Uterus (tissue), 4 donors: Measurements from ENCODE around the gene TMEM87A. TPM values are rescaled to one million over a fixed set of nuclear protein-coding genes. Genes with fewer than 3 reads are reported as not detected.

Experiments used
- DNase-seq, 2 donors: peaks; one replicate each; pipeline ENCODE4 v3.0.0-alpha.2; 2019 to 2020
- H3K27ac ChIP-seq, 2 donors: fragments of 200-600 bp; sonication (generic); 1 replicate in 1 of 2; 2 replicates in 1 of 2; pipeline ENCODE4 v1.5.1; 2016 to 2018
- H3K27me3 ChIP-seq, 2 donors: fragments of 200-600 bp; sonication (generic); one replicate each; pipeline ENCODE4 v1.5.1; 2018 to 2019; ENCODE audit warnings: control low read depth in 1 of 2
- H3K36me3 ChIP-seq, 2 donors: fragments of 200-600 bp; sonication (generic); one replicate each; pipeline ENCODE4 v1.5.1; 2019; ENCODE audit warnings: control low read depth in 1 of 2
- H3K4me1 ChIP-seq, 2 donors: fragments of 200-600 bp; sonication (generic); one replicate each; pipeline ENCODE4 v1.5.1; 2018 to 2019; ENCODE audit warnings: control low read depth in 1 of 2
- H3K4me3 ChIP-seq, 2 donors: fragments of 200-600 bp; sonication (generic); 1 replicate in 1 of 2; 2 replicates in 1 of 2; pipeline ENCODE4 v1.5.1; 2018 to 2019; ENCODE audit warnings: mild to moderate bottlenecking in 1 of 2
- H3K9me3 ChIP-seq, 2 donors: fragments of 200-600 bp; sonication (generic); one replicate each; pipeline ENCODE4 v1.5.1; 2019; ENCODE audit warnings: control low read depth in 1 of 2
- POLR2A ChIP-seq, 2 donors: fragments of 450-650 bp; IDR thresholded peaks; one replicate each; pipeline ENCODE4 v1.6.1; 2016; ENCODE audit warnings: antibody characterized with exemption in 2 of 2, mild to moderate bottlenecking in 1 of 2, moderate library complexity in 1 of 2
- intact Hi-C: fragments of 100-400 bp; cut with DNase I; formaldehyde crosslinking; loops from one replicate; pipeline ENCODE4 v1.15.1; 2023; ENCODE audit warnings: low total_unique reads
- total RNA-seq, 4 donors: library from RNA; depleted of rRNA in 3 of 4; stranded (reverse); fragments of >200 nt in 3 of 4; gene quantifications; one replicate each; pipeline versions ENCODE4 v1.1.0 to v1.2.4, GENCODE V29; 2014 to 2023
- TF ChIP-seq, protein P1 (sequence below), 4 experiments: fragments of 200-600 bp in 2 of 4; fragments of 450-650 bp in 2 of 4; sonication (generic) in 2 of 4; IDR thresholded peaks; one replicate each; pipeline ENCODE4 v1.5.1; 2016 to 2019; ENCODE audit warnings: antibody characterized with exemption in 4 of 4, mild to moderate bottlenecking in 2 of 4, moderate library complexity in 1 of 4
- donor health status: DM: yes; HTN: yes; CAD: no.

The TMEM87A gene
- total RNA-seq, 4 donors from 2014 or later = 25.4 to 96.5 (median 66.6) TPM

DNA sequence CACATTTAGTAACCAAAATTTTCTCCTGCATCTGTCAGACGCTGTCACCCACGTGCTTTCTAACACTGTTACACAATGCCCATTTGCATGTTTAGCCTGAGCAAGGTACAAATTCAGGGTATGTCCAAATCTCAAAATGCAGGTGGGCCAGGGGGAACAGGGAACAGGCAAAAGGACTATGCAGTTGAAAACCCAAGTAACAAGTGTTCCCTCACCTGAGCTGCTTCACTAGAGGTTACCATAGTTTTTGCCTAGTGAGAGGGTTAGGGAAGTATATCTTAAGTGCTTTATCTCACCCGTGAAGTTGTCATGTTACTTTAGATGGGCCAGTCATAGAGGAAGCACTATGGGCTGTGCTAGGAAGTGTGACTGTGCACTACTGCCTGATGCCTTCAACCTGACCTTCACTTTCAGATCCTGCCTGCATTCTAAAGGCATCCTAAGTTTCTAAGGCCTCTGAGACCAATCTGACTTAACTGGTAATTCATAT, 6.0 kb upstream of the TMEM87A start:
- TF ChIP-seq POLR2A (IDR thresholded peaks at IDR 0.05) = no peak
- TF ChIP-seq, protein P1, sequence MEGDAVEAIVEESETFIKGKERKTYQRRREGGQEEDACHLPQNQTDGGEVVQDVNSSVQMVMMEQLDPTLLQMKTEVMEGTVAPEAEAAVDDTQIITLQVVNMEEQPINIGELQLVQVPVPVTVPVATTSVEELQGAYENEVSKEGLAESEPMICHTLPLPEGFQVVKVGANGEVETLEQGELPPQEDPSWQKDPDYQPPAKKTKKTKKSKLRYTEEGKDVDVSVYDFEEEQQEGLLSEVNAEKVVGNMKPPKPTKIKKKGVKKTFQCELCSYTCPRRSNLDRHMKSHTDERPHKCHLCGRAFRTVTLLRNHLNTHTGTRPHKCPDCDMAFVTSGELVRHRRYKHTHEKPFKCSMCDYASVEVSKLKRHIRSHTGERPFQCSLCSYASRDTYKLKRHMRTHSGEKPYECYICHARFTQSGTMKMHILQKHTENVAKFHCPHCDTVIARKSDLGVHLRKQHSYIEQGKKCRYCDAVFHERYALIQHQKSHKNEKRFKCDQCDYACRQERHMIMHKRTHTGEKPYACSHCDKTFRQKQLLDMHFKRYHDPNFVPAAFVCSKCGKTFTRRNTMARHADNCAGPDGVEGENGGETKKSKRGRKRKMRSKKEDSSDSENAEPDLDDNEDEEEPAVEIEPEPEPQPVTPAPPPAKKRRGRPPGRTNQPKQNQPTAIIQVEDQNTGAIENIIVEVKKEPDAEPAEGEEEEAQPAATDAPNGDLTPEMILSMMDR (IDR thresholded peaks at IDR 0.05) = no peak
- no peaks in the 10 kb centered on the region for H3K9me3 ChIP-seq
- no peak for DNase-seq
- intact Hi-C loops = no loop called here
- no peak overlapping the region for H3K4me3 ChIP-seq
- H3K36me3 ChIP-seq = no peaks in the 10 kb centered on the region
- peaks cover 0 to 5% of the 10 kb centered on the region in 2 donors for H3K4me1 ChIP-seq
- no peak overlapping the region for H3K27ac ChIP-seq
- no peaks in the 10 kb centered on the region for H3K27me3 ChIP-seq

DNA sequence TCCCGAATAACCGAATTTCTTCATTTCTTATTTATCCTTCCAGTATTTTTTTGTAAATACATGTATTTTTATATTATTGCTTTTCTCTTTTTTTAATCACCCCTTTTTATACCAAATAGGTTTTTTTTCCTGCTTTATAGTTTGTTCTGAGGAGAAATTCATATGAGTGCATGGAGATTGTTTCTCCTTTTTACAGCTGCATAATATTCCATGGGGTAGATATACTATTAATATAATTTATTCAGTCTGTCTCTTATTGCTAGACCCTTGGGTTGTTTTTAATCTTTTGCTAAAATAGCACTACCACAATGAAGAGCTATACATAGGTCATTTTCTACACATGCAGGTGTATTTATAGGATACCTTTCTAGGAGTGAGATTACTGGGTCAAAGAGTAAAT, 3.5 kb upstream of the TMEM87A start:
- Histone ChIP-seq H3K36me3 (no peaks in the 10 kb centered on the region), H3K4me3 (no peak overlapping the region), H3K9me3 (no peaks in the 10 kb centered on the region), H3K27me3 (no peaks in the 10 kb centered on the region), H3K27ac (no peak overlapping the region), H3K4me1 (peaks cover 0 to 6% of the 10 kb centered on the region in 2 donors)
- no peak for TF ChIP-seq POLR2A (IDR thresholded peaks at IDR 0.05)
- TF ChIP-seq, protein P1 (IDR thresholded peaks at IDR 0.05) = no peak
- DNase-seq = no peak
- intact Hi-C loops = no loop called here

DNA sequence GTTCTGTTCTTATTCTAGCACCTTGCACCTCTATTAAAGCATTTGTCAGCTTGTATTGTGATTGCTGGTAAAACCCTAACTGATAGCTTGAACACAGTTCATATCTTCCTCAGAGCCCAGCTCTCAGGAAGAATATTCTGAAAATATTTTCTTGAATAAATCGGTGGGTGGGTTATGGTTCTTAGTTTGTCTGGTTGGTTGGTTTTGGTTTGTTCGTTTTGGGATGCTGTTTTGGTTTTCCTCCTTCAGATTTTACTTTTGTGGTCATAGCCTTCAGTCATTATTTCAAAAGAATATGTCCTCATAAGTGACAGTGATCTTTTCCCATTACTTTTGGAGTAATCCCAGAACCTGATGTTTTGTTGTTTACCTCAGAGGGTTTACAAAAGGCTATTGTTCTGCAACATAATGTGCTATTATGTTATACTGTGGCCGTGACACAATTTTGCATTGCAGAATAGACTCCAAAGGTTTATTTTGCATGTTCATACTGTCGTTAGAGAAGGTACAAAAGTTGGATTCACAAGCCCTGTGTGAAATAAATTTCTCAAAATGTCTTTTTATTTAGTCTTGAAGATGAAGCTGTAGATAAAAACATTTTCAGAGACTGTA, 2.7 kb upstream of the TMEM87A start:
- H3K4me1 ChIP-seq = peaks cover 0 to 12% of the 10 kb centered on the region in 2 donors
- H3K27me3 ChIP-seq = no peaks in the 10 kb centered on the region
- no peaks in the 10 kb centered on the region for H3K36me3 ChIP-seq
- no peak for DNase-seq
- H3K4me3 ChIP-seq = no peak overlapping the region
- H3K9me3 ChIP-seq = no peaks in the 10 kb centered on the region
- peak overlapping the region; percentile 99 to 100 for H3K27ac ChIP-seq
- TF ChIP-seq POLR2A (IDR thresholded peaks at IDR 0.05) = no peak
- TF ChIP-seq, protein P1 (IDR thresholded peaks at IDR 0.05) = no peak
- intact Hi-C loops = no loop called here

DNA sequence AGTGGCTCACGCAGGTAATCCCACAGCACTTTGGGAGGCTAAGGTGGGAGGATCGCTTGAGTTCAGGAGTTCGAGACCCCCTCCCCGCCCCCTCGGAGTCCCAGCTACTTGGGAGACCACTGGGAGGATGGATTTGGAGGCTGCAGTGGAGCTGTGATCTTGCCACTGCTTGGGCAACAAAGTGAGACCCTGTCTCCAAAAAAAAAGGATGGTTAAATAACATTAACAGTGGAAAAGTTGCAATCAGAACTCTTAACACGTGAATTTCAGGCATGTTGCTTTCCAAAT, 1.4 kb upstream of the TMEM87A start:
- H3K9me3 ChIP-seq = no peaks in the 10 kb centered on the region
- intact Hi-C loops = no loop called here
- no peak for TF ChIP-seq POLR2A (IDR thresholded peaks at IDR 0.05)
- TF ChIP-seq, protein P1 (IDR thresholded peaks at IDR 0.05) = no peak
- H3K4me3 ChIP-seq = peak overlapping the region; percentile 93 to 95
- no peaks in the 10 kb centered on the region for H3K36me3 ChIP-seq
- no peaks in the 10 kb centered on the region for H3K27me3 ChIP-seq
- peak overlapping the region; percentile 99 to 100 for H3K27ac ChIP-seq
- peak in 1 of 2 donors; percentile 15 for DNase-seq
- H3K4me1 ChIP-seq = peaks cover 0 to 12% of the 10 kb centered on the region in 2 donors

DNA sequence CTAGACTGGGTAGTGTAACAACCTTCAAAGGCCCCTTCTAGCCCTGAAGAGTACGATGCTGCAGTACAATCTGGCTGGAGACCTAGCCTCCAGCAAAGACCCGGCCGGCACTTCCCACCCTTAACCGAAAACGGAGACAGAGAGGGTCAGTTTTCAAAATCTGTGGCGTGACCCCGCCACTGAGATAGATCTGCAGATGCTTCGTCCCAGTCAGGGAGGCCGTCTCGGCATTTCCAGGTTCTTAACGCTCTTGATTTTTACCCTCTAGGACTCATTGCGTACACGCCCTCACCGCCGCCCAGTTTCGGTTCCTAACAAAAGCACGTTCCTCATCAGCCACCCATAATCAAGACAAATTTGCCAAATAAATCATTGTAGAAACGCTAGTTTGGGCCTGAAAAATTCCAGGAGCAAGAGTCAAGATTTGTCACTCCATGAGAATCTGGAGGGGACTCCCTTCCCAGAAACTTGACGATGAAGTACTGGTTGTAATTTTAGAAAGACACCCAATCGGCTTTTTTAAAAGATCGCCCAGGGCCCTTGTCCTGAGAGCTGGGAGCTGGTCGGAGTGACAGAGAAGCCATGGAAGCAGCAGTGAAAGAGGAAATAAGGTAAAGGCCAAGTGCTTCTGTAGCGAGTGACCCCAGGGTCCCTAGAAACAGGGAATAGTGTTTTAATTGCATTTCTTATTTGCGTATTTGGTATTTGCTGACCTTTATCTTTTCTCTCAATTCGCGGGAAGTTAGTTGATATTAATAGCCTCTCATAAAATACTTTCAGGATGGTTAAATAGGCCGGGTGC, 868 bp upstream of the TMEM87A start:
- intact Hi-C loops = no loop called here
- no peak for TF ChIP-seq POLR2A (IDR thresholded peaks at IDR 0.05)
- TF ChIP-seq, protein P1 (IDR thresholded peaks at IDR 0.05) = no peak
- Histone ChIP-seq H3K4me1 (peaks cover 0 to 12% of the 10 kb centered on the region in 2 donors), H3K27me3 (no peaks in the 10 kb centered on the region), H3K27ac (peak overlapping the region; percentile 99 to 100), H3K36me3 (no peaks in the 10 kb centered on the region), H3K9me3 (no peaks in the 10 kb centered on the region), H3K4me3 (peak overlapping the region; percentile 93 to 95)
- DNase-seq = peak; percentile 53 to 58
